ENCODE results near the gene KRT6C.
"Not testable (repeated sequence)": the region's sequence is repeated elsewhere in the genome, so short reads cannot be mapped to it uniquely, and the experiment has no call there.

The KRT6C gene

GRCh38 chr12:52473768-52474167 is at the start of gene KRT6C:
Gene KRT6C (minus strand): TSS chr12:52473805. CDS start chr12:52473737, 68 bp downstream.
- no peak for DNase-seq

- no peak for DNase-seq
Observed at GRCh38 chr12:52522346-52523011, 48.9 kb upstream of the KRT6C start.

GRCh38 chr12:52521568-52522266 is 48.1 kb upstream of the KRT6C start:
- DNase-seq: no peak

GRCh38 chr12:52521175-52521567 is 47.6 kb upstream of the KRT6C start:
- no peak for DNase-seq

GRCh38 chr12:52519826-52520662 is 46.4 kb upstream of the KRT6C start, which contains the start of gene KRT5:
Gene KRT5 (minus strand): TSS chr12:52520394. CDS start chr12:52520296, 98 bp downstream.
- DNase-seq: no peak

- no peak for DNase-seq
Observed at GRCh38 chr12:52519387-52519703, 45.7 kb upstream of the KRT6C start.

GRCh38 chr12:52518574-52519386 is 45.2 kb upstream of the KRT6C start:
- no peak for DNase-seq

- DNase-seq: no peak
Observed at GRCh38 chr12:52517888-52518287, 44.3 kb upstream of the KRT6C start.

- no peak for DNase-seq
Observed at GRCh38 chr12:52517005-52517835, 43.6 kb upstream of the KRT6C start.

GRCh38 chr12:52515927-52516831 is 42.6 kb upstream of the KRT6C start:
- DNase-seq: no peak

GRCh38 chr12:52515319-52515646 is 41.7 kb upstream of the KRT6C start:
- no peak for DNase-seq

GRCh38 chr12:52514471-52515318 is 41.1 kb upstream of the KRT6C start:
- DNase-seq: no peak

- no peak for DNase-seq
Observed at GRCh38 chr12:52513736-52514135, 40.1 kb upstream of the KRT6C start.

- DNase-seq: no peak
Observed at GRCh38 chr12:52508211-52508610, 34.6 kb upstream of the KRT6C start.

GRCh38 chr12:52506858-52507715 is 33.5 kb upstream of the KRT6C start:
- no peak for DNase-seq

GRCh38 chr12:52502877-52503276 is 29.3 kb upstream of the KRT6C start:
- no peak for DNase-seq

- DNase-seq: no peak
Observed at GRCh38 chr12:52501490-52501889, 27.9 kb upstream of the KRT6C start.

- DNase-seq: not testable (repeated sequence)
Observed at GRCh38 chr12:52500574-52500973, 27.0 kb upstream of the KRT6C start.
